Superior temporal gyrus (tissue), 1 donor: ENCODE measurements around the gene ESYT3.
"Not testable (repeated sequence)": the region's sequence is repeated elsewhere in the genome, so short reads cannot be mapped to it uniquely, and the experiment has no call there.

ENCODE experiments used
- DNase-seq: peaks from one replicate; pipeline ENCODE4 v3.0.0-alpha.2; 2016; ENCODE audit errors: extremely low spot score

ESYT3 gene

GRCh38 chr3:138443521-138444503, 9.4 kb downstream of the ESYT3 start:
- DNase-seq, result no peak

GRCh38 chr3:138445236-138445635, 10.8 kb downstream of the ESYT3 start:
- no peak for DNase-seq

- no peak for DNase-seq
These were observed 11.2 kb downstream of the ESYT3 start for GRCh38 chr3:138445654-138446053.

GRCh38 chr3:138448631-138449030, 14.2 kb downstream of the ESYT3 start:
- no peak for DNase-seq

- no peak for DNase-seq
These were observed 15.1 kb downstream of the ESYT3 start for GRCh38 chr3:138449490-138449889.

- DNase-seq, result no peak
These were observed 15.8 kb downstream of the ESYT3 start for GRCh38 chr3:138450181-138450580.

- no peak for DNase-seq
These were observed 16.4 kb downstream of the ESYT3 start for GRCh38 chr3:138450704-138451424.

- DNase-seq, result no peak
These were observed 17.3 kb downstream of the ESYT3 start for GRCh38 chr3:138451595-138452162.

GRCh38 chr3:138452436-138452835, 18.0 kb downstream of the ESYT3 start:
- DNase-seq, result no peak

- DNase-seq, result not testable (repeated sequence)
These were observed 19.5 kb downstream of the ESYT3 start for GRCh38 chr3:138453940-138454339.

- no peak for DNase-seq
These were observed 21.6 kb downstream of the ESYT3 start for GRCh38 chr3:138455801-138456716.

GRCh38 chr3:138456961-138457862, 22.8 kb downstream of the ESYT3 start:
- DNase-seq, result no peak

- no peak for DNase-seq
These were observed 23.7 kb downstream of the ESYT3 start for GRCh38 chr3:138457863-138458735.

GRCh38 chr3:138458774-138459499, 24.5 kb downstream of the ESYT3 start:
- DNase-seq, result no peak

- DNase-seq, result no peak
These were observed 25.5 kb downstream of the ESYT3 start for GRCh38 chr3:138459619-138460535.

GRCh38 chr3:138460536-138461205, 26.3 kb downstream of the ESYT3 start:
- DNase-seq, result no peak

- DNase-seq, result no peak
These were observed 26.8 kb downstream of the ESYT3 start for GRCh38 chr3:138461246-138461645.
